HCT116 (cell line): ENCODE results near the gene KRTCAP2. TPM values are rescaled to one million over a fixed set of nuclear protein-coding genes. Genes with fewer than 3 reads are reported as not detected.

Source experiments
- ATAC-seq: fragments of 200-7000 bp; cut with Tn5 transposase; 2 replicates; pipeline ENCODE4 v1.9.1; 2020; ENCODE audit warnings: mild to moderate bottlenecking, moderate library complexity
- BruUV-seq: library from RNA; stranded (reverse); fragments of 400-500 nt; replicated peaks from 2 replicates; lab custom pipeline; 2021; lab: Mats Ljungman, UMichigan
- CTCF ChIA-PET: fragments of 300-600 bp; sonication (Branson Sonifier 250); formaldehyde crosslinking; loops from one replicate; lab custom pipeline; 2021; ENCODE audit warnings: antibody characterized with exemption; lab: Charles Lee
- POLR2A ChIA-PET: fragments of 300-600, 350-600 bp; sonication (Branson Sonifier 250); formaldehyde crosslinking; loops from one replicate; lab custom pipeline; 2021; ENCODE audit warnings: antibody characterized with exemption; lab: Charles Lee
- RAD21 ChIA-PET, 2 experiments: fragments of 300-600 bp; sonication (Branson Sonifier 250); formaldehyde crosslinking; loops; one replicate each; lab custom pipeline; 2023; ENCODE audit warnings: low total read pairs in 2 of 2; ENCODE audit not compliant: uncharacterized antibody in 2 of 2, unreplicated experiment in 2 of 2, low non-redundant PET in 1 of 2; lab: Charles Lee
- DNase-seq: peaks from one replicate; pipeline ENCODE4 v3.0.0-alpha.2; 2010; ENCODE audit warnings: low read depth, low spot score
- H2AFZ ChIP-seq: fragments of 200-600 bp; shearing (Covaris generic), sonication (generic); 2 replicates; pipeline ENCODE4 v1.6.1; 2017; ENCODE audit warnings: low read depth, mixed run types, mixed read lengths, antibody characterized with exemption, low read length; ENCODE audit not compliant: poor library complexity, severe bottlenecking
- H3K27ac ChIP-seq: 2 replicates; pipeline ENCODE4 v1.5.1; 2012; ENCODE audit warnings: low read depth, low read length
- H3K27me3 ChIP-seq: fragments of 200-600 bp; sonication (generic); 2 replicates; pipeline ENCODE4 v1.6.1; 2016; ENCODE audit warnings: mixed run types, low read length, mixed read lengths; ENCODE audit not compliant: insufficient read depth
- H3K36me3 ChIP-seq, 2 experiments: fragments of 200-500 bp in 1 of 2; fragments of 200-600 bp in 1 of 2; sonication (Bioruptor generic) in 1 of 2; sonication (generic) in 1 of 2; 2 replicates each; pipeline versions ENCODE4 v1.5.1 to v1.6.1; 2014 to 2016; ENCODE audit warnings: low read length in 2 of 2, inconsistent platforms in 1 of 2, mixed read lengths in 1 of 2, mixed run types in 1 of 2; ENCODE audit not compliant: insufficient read depth in 2 of 2, control insufficient read depth in 1 of 2
- H3K4me1 ChIP-seq, 2 experiments: fragments of 200-600 bp in 1 of 2; sonication (generic) in 1 of 2; 2 replicates each; pipeline versions ENCODE4 v1.5.1 to v1.6.1; 2012 to 2017; ENCODE audit warnings: low read length in 2 of 2, inconsistent platforms in 1 of 2, mild to moderate bottlenecking in 1 of 2, mixed read lengths in 1 of 2, mixed run types in 1 of 2, moderate library complexity in 1 of 2; ENCODE audit not compliant: insufficient read depth in 2 of 2, control insufficient read depth in 1 of 2
- H3K4me2 ChIP-seq: fragments of 200-600 bp; sonication (generic); 2 replicates; pipeline ENCODE4 v1.6.1; 2017; ENCODE audit warnings: mixed run types, low read length, mixed read lengths
- H3K4me3 ChIP-seq, 2 experiments: fragments of 200-600 bp in 1 of 2; sonication (generic) in 1 of 2; replicated peaks in 1 of 2; 2 replicates each; pipeline ENCODE4 v1.5.1; 2011 to 2016; ENCODE audit warnings: low read length in 2 of 2, control low read depth in 1 of 2, low read depth in 1 of 2, mild to moderate bottlenecking in 1 of 2, mixed read lengths in 1 of 2, mixed run types in 1 of 2
- H3K79me2 ChIP-seq: fragments of 200-600 bp; sonication (generic); 2 replicates; pipeline ENCODE4 v1.6.1; 2017; ENCODE audit warnings: mild to moderate bottlenecking, mixed run types, low read length, moderate library complexity, mixed read lengths; ENCODE audit not compliant: insufficient read depth
- H3K9ac ChIP-seq: fragments of 200-600 bp; sonication (generic); 2 replicates; pipeline ENCODE4 v1.6.1; 2016; ENCODE audit warnings: low read length, mixed read lengths
- H3K9me2 ChIP-seq: fragments of 200-600 bp; sonication (generic), shearing (Covaris generic); 2 replicates; pipeline ENCODE4 v1.6.1; 2017; ENCODE audit warnings: mixed run types, mild to moderate bottlenecking, moderate library complexity; ENCODE audit not compliant: insufficient read depth
- H3K9me3 ChIP-seq, 2 experiments: fragments of 200-500 bp in 1 of 2; fragments of 200-600 bp in 1 of 2; sonication (Bioruptor generic) in 1 of 2; sonication (generic) in 1 of 2; 2 replicates each; pipeline ENCODE4 v1.6.1; 2014 to 2017; ENCODE audit warnings: low read length in 2 of 2, mixed read lengths in 2 of 2, inconsistent platforms in 1 of 2, low read depth in 1 of 2, mild to moderate bottlenecking in 1 of 2, mixed run types in 1 of 2, moderate library complexity in 1 of 2; ENCODE audit not compliant: control insufficient read depth in 1 of 2, insufficient read depth in 1 of 2
- H4K20me1 ChIP-seq: fragments of 200-600 bp; sonication (generic), shearing (Covaris generic); 2 replicates; pipeline ENCODE4 v1.6.1; 2017; ENCODE audit warnings: mixed run types, mild to moderate bottlenecking, moderate library complexity; ENCODE audit not compliant: insufficient read depth
- EZH2 ChIP-seq: fragments of 200-600 bp; sonication (generic); IDR thresholded peaks from 2 replicates; pipeline ENCODE4 v1.6.1; 2017; ENCODE audit warnings: antibody characterized with exemption, mixed run types
- FOSL1 ChIP-seq: IDR thresholded peaks from 2 replicates; pipeline ENCODE4 v1.6.1; 2012; ENCODE audit warnings: low read depth
- JUND ChIP-seq: IDR thresholded peaks from 2 replicates; pipeline ENCODE4 v1.6.1; 2012
- POLR2A ChIP-seq: IDR thresholded peaks from 2 replicates; pipeline ENCODE4 v1.7.0; 2011; ENCODE audit warnings: borderline replicate concordance; ENCODE audit not compliant: insufficient read depth, insufficient read length; ENCODE audit errors: extremely low read depth
- POLR2AphosphoS5 ChIP-seq: IDR thresholded peaks from 2 replicates; pipeline ENCODE4 v1.6.1; 2011; ENCODE audit warnings: mild to moderate bottlenecking, low read depth, low read length, moderate library complexity
- RAD21 ChIP-seq: IDR thresholded peaks from 2 replicates; pipeline ENCODE4 v1.6.1; 2012; ENCODE audit warnings: low read depth, mild to moderate bottlenecking
- SIN3A ChIP-seq: IDR thresholded peaks from 2 replicates; pipeline ENCODE4 v1.6.1; 2012; ENCODE audit warnings: low read depth
- SP1 ChIP-seq: IDR thresholded peaks from 2 replicates; pipeline ENCODE4 v1.6.1; 2012; ENCODE audit warnings: low read depth
- SRF ChIP-seq: IDR thresholded peaks from 2 replicates; pipeline ENCODE4 v1.6.1; 2012; ENCODE audit warnings: low read depth
- YY1 ChIP-seq: IDR thresholded peaks from 2 replicates; pipeline ENCODE4 v1.6.1; 2011; ENCODE audit warnings: low read length, low read depth, moderate library complexity, mild to moderate bottlenecking; ENCODE audit not compliant: insufficient replicate concordance; ENCODE audit errors: extremely low read depth
- ZFX ChIP-seq: fragments of 450-650 bp; IDR thresholded peaks from 2 replicates; pipeline ENCODE4 v1.6.1; 2017
- intact Hi-C: fragments of 100-400 bp; cut with micrococcal nuclease; formaldehyde crosslinking; loops from 2 replicates; pipeline ENCODE4 v1.10.0; 2022
- total RNA-seq: library from RNA; stranded (reverse); gene quantifications from one replicate; pipeline ENCODE4 v1.2.1, GENCODE V29; 2021; ENCODE audit not compliant: unreplicated experiment
- TF ChIP-seq, protein P1 (sequence below): IDR thresholded peaks from 2 replicates; pipeline ENCODE4 v1.6.1; 2012
- TF ChIP-seq, protein P2 (sequence below), 3 experiments: fragments of 200-600 bp in 1 of 3; sonication (generic) in 1 of 3; IDR thresholded peaks in 2 of 3; conservative IDR thresholded peaks in 1 of 3; 2 replicates each; pipeline ENCODE4 v1.5.1; 2012 to 2017; ENCODE audit warnings: low read depth in 2 of 3, low read length in 2 of 3, antibody characterized with exemption in 1 of 3, borderline replicate concordance in 1 of 3, control low read depth in 1 of 3, mild to moderate bottlenecking in 1 of 3, mixed read lengths in 1 of 3, mixed run types in 1 of 3, moderate library complexity in 1 of 3; ENCODE audit not compliant: insufficient read depth in 1 of 3

KRTCAP2 gene
- total RNA-seq, 1 experiment from 2014 or later, result 143 TPM

DNA sequence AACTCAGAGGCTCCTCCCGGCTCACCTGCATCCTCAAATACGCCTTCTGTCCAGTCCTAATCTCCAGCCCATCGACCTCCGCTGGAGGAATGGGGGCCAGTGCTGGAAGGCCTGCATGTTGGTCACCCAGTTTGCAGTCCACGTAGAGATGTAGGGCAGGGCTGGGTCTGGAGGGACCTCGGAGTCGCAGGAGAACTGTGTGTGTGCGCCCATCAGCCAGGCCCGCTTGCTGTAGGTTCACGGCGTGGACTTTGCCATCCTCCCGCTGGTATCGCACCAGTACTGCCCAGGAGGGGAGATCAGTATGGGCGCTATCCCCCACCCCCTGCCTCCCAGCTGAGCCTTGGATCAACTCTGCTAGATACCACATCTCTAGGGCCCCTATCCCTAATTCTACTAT lies 31.9 kb upstream of the KRTCAP2 start:
- CTCF ChIA-PET, result no interaction called here
- DNase-seq, result no peak
- Histone ChIP-seq H3K9ac (no peak overlapping the region), H3K27ac (no peak overlapping the region), H3K4me1 (peaks cover 18 to 26% of the 10 kb centered on the region in 2 experiments), H3K36me3 (no peaks in the 10 kb centered on the region), H3K4me3 (no peak overlapping the region), H3K27me3 (no peaks in the 10 kb centered on the region), H3K9me2 (no peaks in the 10 kb centered on the region), H3K9me3 (no peaks in the 10 kb centered on the region), H3K79me2 (peaks cover 9% of the 10 kb centered on the region), H2AFZ (no peak overlapping the region), H4K20me1 (no peaks in the 10 kb centered on the region), H3K4me2 (no peak overlapping the region)
- no peak for ATAC-seq
- TF ChIP-seq POLR2A (no peak), POLR2AphosphoS5 (no peak), JUND (no peak), EZH2 (no peak), SIN3A (no peak), SRF (no peak), ZFX (no peak), FOSL1 (no peak), YY1 (no peak), RAD21 (no peak), SP1 (no peak)
- TF ChIP-seq, protein P1, sequence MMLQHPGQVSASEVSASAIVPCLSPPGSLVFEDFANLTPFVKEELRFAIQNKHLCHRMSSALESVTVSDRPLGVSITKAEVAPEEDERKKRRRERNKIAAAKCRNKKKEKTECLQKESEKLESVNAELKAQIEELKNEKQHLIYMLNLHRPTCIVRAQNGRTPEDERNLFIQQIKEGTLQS, result no peak
- TF ChIP-seq, protein P2, sequence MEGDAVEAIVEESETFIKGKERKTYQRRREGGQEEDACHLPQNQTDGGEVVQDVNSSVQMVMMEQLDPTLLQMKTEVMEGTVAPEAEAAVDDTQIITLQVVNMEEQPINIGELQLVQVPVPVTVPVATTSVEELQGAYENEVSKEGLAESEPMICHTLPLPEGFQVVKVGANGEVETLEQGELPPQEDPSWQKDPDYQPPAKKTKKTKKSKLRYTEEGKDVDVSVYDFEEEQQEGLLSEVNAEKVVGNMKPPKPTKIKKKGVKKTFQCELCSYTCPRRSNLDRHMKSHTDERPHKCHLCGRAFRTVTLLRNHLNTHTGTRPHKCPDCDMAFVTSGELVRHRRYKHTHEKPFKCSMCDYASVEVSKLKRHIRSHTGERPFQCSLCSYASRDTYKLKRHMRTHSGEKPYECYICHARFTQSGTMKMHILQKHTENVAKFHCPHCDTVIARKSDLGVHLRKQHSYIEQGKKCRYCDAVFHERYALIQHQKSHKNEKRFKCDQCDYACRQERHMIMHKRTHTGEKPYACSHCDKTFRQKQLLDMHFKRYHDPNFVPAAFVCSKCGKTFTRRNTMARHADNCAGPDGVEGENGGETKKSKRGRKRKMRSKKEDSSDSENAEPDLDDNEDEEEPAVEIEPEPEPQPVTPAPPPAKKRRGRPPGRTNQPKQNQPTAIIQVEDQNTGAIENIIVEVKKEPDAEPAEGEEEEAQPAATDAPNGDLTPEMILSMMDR (IDR thresholded peaks at IDR 0.05 in 2 of 3, conservative IDR thresholded peaks at IDR 0.05 in 1 of 3; ENCODE audit: borderline replicate concordance in 1 of 3, insufficient read depth in 1 of 3, low read depth in 2 of 3, low read length in 2 of 3), result no peak
- intact Hi-C loops, result loop anchor here (5.0 kb wide), 2 partner anchors 37 to 387 kb away; a partner anchor contains a TSS
- RAD21 ChIA-PET, result no interaction called here
- POLR2A ChIA-PET, result no interaction called here
- no TSS peak for BruUV-seq
